NCI-H1417 (cell line): ENCODE results near the gene TRIM25.
A peak's percentile ranks its signal among the peaks of the same experiment; 100 is the strongest.
"Not testable (repeated sequence)": the region's sequence is repeated elsewhere in the genome, so short reads cannot be mapped to it uniquely, and the experiment has no call there.

ENCODE experiments used
- DNase-seq, 3 experiments: peaks; one replicate each; lab custom pipeline; 2025; lab: John Stamatoyannopoulos, UW

The TRIM25 gene, protein sequence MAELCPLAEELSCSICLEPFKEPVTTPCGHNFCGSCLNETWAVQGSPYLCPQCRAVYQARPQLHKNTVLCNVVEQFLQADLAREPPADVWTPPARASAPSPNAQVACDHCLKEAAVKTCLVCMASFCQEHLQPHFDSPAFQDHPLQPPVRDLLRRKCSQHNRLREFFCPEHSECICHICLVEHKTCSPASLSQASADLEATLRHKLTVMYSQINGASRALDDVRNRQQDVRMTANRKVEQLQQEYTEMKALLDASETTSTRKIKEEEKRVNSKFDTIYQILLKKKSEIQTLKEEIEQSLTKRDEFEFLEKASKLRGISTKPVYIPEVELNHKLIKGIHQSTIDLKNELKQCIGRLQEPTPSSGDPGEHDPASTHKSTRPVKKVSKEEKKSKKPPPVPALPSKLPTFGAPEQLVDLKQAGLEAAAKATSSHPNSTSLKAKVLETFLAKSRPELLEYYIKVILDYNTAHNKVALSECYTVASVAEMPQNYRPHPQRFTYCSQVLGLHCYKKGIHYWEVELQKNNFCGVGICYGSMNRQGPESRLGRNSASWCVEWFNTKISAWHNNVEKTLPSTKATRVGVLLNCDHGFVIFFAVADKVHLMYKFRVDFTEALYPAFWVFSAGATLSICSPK

DNA sequence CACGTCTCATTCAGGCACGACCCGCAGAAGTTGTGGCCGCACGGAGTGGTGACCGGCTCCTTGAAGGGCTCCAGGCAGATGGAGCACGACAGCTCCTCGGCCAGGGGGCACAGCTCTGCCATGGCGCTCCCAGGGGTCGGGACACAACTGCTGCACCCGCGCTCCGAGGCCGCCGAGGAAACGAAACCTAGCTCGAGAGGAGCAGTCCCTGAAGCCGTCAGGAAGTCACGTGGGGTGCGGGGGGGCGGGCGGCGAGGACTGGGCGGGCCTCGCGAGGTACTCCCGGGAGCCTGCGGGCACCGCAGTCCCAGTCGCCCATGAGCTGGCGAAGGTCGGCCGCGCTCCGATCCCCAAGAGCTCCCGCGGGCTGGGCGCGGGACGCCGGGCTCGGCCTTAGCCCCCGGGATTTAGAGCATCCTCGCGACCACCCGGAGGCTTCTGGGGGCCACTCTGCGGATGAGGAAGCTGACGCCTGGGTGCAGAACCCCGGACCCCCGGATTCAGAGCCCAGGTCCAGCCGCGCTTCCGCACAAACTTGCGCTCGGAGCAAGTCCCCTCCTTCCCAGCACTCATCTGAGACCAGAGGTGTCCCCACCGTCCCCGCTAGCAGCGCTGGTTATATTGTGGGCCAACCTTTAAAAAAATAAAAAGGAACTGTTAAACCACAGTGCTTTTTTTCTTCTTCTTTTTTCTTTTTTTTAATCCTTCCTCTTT is at the start of gene TRIM25:
Gene TRIM25 (minus strand): TSS at position 183 of the 714 bp plus-strand sequence. CDS start 61 bp downstream, at position 122.
- DNase-seq: peak; percentile 85 to 93 (median 92)

DNA sequence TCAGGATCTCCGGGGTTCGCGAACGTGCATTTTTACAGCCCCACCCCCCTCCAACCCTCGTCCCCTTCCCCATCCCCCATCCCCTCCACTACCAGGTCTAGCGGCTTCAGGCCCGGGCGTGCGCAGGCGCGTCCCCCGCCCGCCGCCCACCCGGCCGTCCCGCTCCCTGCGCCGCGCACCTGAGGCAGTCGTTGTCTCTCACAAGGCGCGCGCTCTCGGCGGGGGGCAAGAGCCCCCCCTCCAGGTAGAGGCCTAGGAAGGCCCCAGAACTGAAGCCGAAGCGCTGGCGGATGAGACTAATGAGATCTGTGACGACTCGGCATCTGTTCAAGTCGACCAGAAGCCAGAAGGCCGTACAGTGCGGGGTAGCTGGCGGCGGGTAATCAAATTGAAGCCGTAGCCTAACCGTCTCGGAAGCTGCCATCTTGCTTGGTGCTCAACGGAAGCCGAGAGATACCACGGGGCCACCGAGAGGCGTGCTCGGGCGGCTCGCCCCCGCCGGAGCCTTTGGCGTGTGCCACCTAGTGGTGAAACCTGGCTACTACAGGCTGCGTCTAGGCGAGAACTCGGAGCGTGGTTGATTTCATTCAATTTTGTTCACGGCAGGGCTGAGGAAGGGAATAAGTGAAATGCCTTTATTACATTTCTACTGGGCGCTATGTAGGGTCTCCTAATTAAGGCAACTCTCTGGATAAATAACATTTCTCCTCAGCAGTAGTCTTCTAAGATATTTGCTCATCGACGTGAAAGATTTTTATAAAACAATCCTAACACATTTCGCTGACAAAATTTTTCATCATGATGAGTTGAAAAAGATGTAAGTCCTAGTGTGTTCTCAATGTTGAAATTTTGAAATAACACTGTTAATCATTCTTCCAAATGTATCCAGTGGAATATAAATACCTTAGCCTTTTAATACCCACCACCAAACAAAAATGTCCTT is 47.0 kb upstream of the TRIM25 start, which contains the start of gene COIL:
Gene COIL (minus strand): TSS at position 455 of the 943 bp plus-strand sequence. CDS start 31 bp downstream, at position 424.
- DNase-seq: peak; percentile 97 to 99 (median 99)

DNA sequence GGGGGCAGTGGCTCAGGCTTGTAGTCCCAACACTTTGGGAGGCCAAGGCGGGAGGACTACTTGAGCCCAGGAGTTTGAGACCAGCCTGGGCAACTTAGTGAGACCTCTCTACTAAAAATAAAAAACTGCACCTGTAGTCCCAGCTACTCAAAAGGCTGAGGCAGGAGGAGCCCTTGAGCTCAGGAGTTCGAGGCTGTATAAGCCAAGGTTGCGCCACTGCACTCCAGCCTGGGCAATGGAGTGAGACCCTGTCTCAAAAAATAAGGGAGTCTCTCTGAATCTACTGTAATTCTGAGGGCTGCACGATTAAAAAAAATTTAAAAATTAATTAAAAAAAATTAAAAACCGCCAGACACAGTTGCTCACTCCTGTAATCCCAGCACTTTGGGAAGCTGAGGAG is 43.1 kb upstream of the TRIM25 start:
- DNase-seq: no peak

DNA sequence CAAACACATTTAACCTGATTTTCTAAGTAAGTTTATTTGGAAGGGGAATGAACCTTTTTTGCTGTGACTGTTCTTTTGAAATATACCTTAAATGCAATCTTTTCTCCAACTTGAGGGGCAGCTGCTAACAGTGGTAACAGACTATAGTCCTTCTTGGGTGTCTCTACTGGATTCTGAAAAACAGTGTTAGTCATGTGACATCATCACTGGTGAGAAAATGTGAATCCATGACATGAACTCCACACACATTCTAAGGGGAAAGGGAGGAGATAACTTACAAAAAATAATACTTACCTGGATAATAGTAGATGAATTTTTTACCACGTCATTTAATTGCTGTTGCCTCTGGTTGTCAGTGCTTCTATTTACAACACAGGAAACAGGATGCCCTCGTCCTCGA is 35.7 kb upstream of the TRIM25 start:
- no peak for DNase-seq

DNA sequence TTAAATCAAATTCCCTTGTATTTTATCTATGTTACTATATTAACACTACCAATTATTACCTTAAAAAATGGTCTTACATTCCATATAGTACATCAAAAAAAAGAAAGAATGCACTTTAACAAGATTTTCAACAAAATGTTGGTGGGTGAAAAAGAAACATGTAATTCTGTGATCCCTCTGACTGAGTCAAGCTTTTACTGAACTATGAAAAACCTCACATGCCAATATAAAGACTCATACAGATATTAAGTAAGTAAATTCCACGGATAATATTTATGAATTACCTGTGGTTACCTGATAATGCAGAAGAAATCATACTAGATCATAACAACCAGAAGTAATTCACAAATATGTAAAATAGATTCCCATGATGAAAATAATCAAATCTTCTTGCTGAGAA is 34.6 kb upstream of the TRIM25 start:
- no peak for DNase-seq

DNA sequence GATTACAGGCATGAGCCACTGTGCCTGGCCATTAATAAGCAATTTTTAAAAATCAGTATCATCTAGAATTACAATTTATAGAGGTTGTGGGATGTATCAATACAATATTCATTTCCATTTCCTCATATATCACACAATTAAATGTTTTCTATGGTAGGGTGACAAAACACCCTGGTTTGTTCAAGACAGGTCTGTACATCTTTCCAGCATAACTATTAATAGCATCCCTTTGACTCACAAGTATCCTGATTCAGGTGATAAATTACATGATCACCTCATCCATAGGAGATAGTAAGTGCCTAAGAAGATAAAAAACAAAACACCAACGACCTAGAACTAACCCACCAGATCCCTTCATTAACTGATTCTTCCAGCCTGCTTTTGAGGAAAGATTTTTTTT is 33.9 kb upstream of the TRIM25 start:
- no peak for DNase-seq

DNA sequence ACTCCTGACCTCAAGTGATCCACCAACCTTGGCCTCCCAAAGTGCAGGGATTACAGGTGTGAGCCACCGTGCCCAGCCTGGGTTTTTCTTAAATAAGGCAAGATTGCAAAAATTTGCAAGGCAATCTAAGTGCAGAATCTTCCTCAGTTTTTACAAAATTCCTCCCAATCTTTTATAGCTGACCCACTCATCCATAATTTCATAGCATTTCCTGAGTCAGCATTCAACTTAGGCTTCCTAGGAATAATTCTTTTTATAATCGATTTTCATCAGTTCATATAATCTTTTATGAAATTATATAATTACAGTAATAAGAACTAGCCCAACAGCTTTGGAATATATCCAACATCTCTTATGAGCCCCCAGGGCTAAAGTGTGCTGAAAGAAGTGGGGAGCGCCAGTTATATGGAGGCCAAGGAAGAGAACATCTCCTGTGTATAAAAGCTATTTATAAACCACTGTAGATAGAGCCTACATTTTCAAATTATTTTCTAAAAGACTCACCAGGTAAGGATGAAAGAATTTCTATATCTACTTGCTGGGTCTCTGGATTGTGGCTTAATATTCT is 32.2 kb upstream of the TRIM25 start:
- DNase-seq: no peak

DNA sequence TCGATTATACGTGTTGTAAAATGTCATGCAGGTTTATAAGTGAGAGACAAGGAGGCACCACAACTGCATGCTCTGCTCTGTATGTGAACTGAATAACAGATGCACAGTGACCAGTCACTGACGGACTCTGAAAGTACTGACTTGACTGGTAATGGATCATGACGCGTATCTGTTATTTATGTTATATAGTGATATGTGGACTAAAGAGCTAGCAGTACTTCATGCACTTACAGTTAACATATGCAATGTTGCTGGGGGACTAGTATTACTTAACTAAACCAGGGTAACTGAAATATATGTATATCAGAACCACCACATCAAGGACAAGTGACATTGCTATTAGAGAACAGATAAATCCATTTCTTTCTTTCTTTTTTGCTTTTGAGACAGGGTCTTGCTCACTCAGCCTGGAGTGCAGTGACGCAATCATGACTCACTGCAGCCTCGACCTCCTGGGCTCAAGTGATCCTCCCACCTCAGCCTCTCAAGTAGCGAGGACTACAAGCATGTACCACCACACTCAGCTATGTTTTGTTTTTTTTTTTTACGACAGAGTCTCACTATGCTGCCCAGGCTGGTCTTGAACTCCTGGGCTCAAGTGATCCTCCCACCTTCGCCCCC is 29.8 kb upstream of the TRIM25 start:
- no peak for DNase-seq

DNA sequence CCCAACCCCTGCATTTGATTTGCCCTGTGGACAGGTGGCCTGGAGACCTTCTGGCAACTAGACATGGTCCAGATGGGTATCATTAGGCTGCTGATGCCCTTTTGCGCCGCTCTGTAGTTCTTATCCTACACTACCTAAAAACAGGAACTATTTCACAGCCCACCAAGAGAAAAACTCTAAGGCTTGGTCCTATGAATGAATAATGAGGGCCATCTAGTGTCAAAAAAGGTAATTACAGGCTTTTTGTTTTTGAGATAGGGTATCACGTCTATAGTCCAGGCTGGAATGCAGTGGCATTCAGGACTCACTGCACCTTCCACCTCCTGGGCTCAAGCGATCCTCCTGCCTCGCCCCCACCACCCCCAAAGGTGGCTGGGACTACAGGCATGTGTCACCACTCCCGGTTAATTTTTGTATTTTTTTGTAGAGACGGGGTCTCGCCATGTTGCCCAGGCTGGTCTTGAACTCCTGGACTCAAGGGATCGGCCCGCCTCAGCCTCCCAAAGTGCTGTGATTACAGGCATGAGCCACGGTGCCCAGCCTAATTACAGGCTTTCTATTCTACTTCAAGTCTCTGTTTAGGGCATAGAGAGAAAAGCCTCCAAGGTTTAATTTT is 26.1 kb upstream of the TRIM25 start:
- DNase-seq: peak; percentile 21 to 78 (median 62)

DNA sequence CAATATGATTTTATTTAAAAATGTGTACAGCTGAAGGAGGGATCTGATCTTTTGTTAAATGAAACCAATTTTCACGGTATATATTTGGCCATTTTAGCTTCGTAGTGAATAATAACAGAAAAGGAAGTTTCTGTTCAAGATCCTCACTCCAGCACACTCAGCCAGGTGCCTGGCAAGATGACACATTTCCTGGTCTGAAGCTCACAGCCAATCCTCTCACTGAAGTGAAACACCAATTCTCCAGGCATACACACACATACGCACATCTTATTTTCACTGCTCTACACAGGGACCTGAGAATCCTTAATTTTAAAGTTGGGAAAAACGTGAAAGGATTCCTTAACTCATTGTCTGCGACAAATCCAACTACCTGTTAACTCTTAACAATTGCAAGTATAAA is 24.4 kb upstream of the TRIM25 start:
- DNase-seq: not testable (repeated sequence)

DNA sequence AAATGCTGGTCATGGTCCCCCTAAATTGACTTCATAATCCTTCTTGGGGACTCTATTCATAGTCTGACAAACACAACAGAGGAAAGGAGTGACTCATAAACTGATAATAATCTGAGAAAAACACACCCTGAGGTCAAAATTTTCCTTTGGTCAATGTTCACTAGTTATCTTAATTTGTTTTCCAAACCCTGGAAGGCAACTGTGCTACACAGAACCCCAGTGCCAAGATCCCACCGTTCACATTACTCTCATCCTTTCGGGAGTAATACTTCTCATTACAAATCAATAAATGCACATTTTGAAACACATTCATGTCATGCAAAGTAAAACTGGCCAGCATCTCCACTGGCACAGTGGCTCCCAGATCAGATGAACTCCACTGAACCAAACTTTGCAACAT is 23.8 kb upstream of the TRIM25 start:
- no peak for DNase-seq

DNA sequence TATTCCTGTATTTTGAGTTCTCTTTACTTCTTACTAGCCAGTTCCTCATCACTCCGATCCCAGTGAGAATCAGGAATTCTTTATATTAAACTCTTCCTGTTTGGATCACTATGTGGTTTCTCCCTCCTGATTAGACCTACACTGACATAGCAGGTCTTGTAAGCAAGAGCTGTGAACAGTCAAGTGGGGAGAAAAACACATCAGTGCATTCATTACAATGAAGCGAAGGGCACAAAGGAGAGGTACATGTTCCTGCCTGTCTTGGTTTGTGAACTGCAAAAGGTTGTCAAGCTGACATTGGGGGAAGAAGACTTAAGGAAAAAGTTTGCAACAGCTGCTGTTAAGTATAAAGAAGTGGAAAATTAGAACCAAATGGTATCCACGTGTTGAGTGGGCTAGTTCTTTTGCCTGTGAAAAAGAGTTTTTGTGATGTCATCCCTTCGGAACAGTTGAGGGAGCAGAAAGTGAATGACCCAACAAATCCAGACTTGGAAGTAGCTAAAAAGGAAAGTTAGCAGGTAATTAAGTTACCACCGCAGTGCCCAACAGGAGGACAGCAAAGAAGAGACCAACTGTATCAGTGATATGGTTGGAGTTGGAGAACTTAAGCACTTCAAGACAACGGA is 23.0 kb upstream of the TRIM25 start:
- DNase-seq: no peak

DNA sequence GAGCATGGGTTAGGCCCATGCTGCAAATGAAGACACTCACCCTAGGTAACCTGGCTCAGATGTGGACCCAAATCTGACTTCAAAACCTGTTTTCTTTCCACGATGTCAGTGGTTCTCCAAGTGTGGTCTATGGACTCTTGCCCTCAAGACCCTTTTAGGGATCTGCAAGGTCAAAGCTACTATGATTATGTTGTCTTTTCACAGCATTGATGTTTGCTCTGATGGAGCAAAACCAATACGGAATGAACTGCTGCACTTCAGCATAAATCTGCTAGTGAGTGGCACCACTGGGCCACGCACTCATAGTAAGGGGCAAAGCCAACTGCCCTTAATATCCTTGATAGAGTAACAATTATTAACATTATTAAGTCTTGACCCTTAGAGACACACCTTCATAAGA is 21.6 kb upstream of the TRIM25 start:
- no peak for DNase-seq

DNA sequence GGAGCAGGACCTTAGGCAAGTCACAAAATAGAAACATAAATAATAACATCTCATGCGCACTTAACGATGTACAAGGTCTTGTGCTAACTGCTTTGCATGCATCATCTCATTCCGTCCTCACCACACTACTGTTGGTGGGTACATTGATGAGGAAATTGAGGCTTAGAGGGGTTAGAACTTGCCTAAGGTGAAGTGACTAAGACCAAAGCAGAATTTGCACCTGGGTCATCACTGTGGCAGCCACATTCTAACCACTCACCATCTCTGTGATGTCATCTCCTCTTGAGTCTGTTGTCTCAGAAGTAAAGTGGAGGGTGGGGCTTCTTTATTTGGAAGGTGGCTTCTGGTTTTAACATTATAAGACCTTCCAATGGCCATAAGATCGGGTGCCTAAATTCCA is 20.4 kb upstream of the TRIM25 start:
- DNase-seq: no peak

DNA sequence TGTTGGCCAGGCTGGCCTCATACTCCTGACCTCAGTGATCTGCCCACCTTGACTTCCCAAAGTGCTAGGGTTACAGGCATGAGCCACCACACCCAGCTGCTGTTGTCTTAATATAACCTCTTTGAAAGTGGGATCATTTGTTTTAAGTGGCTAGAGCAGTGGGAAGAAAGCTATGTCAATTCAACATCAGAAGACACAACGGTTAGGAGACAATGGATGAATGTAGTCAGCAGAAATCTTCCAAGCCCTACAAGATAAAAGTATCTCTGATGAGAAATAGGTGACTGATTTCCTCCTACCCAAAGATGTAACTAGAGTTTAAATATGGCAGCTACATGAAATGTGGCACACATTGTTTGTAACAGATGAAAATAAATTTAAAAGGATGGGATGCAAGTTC is 20.0 kb upstream of the TRIM25 start:
- DNase-seq: no peak

DNA sequence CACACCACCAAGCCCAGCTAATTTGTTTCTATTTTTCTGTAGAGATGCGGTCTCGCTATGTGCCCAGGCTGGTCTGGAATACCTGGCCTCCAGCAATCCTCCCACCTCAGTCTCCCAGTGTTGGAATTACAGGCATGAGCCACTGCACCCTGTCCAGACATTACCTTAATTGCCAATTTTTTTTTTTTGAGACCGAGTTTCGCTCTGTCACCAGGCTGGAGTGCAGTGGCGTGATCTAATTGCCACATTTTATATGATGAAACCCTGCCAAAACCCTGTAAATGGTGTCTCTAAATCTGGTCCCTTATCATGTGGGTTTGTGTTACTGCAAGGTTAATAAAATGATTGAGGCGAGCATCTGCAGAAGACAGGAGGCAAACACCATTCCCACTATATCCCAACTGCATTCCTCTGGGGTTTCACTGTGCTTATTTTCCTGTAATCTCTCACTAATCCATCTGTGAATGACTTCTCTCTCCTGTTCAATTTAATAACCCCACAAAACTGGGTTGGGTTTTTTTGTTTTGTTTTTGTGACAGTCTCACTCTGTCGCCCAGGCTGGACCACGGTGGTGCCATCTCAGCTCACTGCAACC is 19.4 kb upstream of the TRIM25 start:
- no peak for DNase-seq

DNA sequence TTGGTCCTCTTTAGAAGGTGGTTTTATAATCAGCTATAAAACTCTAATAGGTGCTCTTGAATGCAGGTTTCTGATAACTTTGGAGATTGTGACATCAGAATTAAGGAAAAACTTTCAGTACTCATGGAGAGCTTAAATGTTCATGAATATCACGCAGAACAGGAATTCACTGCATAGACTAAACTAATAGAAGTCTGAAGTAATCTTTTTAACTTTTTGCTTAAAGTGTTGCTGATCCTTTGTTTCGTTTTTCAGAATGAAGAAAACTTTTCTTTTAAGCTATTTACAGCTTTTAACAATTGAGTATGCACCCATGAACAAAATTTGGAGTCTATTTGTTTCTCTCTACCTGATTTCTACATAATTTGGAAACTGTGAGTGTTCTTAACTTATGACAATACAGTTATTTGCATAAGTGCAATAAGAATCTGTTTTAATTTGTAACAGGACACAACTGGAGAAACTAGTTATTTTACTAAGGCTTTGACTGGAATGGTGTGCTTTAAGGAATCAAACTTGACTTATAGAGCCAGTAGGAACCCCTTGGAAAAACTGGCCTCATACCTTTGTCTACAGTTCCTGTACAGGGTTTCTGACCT is 17.0 kb upstream of the TRIM25 start:
- no peak for DNase-seq

DNA sequence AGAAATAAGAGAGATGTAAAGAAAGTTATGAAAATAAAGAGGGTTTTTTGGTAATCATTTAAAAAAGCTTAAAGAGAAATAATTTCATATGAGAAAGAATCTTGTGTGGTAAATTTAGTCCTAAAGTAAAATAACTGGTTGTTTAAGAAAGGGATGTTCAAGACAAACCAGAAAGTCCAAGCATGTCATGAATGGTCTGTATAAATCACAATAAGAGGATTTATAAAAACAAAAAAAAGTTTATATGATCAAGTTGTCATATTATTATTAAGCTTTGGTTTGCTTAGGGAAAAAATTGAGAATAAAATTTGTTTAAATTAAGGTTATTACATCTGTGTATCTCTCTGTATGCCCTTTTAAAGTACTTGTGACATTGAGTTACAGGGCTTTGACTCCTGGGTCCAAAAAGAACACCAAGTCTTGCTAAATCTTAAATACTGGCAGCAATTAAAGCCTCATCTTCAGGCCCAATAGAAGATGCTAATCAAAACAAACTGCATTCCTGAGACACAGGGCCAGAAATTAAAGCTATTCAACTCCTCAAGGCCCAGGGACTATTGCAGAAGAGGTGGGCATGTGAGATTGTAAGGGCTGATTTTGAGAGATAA is 15.6 kb upstream of the TRIM25 start:
- peak in 1 of 3 experiments; percentile 18 for DNase-seq

DNA sequence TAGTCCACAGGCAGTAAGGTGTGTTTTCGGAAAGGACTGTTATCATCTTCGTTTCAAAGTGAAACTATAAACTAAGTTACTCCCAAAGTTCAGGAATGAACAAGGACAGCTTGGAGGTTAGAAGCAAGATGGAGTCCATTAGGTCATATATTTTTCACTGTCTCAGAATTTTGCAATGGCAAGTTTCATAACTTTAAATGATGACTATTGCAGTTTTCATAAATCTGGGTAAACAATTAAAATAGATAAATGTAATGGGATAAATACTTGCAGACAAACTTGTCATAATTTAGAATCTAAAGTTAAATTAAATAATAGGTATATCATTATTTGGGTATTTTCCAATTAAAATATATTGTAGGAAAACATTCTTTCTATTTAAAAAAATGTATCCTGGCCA is 14.7 kb upstream of the TRIM25 start:
- no peak for DNase-seq
